Choroid plexus epithelial cell (primary cell): Measurements from ENCODE around the gene PARP16.

Source experiments
- DNase-seq: peaks from one replicate; pipeline ENCODE4 v3.0.0-alpha.2; 2010; ENCODE audit warnings: low read depth
- H3K4me3 ChIP-seq: 2 replicates; pipeline ENCODE4 v1.5.1; 2011; ENCODE audit warnings: low read depth, mild to moderate bottlenecking, control low read depth, low read length, moderate library complexity
- CTCF ChIP-seq: conservative IDR thresholded peaks from 2 replicates; pipeline ENCODE4 v1.5.1; 2011; ENCODE audit warnings: low read depth, mild to moderate bottlenecking, control low read depth, inconsistent platforms, low read length, moderate library complexity

PARP16 gene

GRCh38 chr15:65254356-65254755, 32.3 kb downstream of the PARP16 start:
- TF ChIP-seq CTCF = no peak
- no peak overlapping the region for H3K4me3 ChIP-seq

GRCh38 chr15:65249641-65250040, 37.0 kb downstream of the PARP16 start:
- no peak for TF ChIP-seq CTCF
- H3K4me3 ChIP-seq = no peak overlapping the region
- no peak for DNase-seq

More at GRCh38 chr15:65254356-65254755, 32.3 kb downstream of the PARP16 start:
- no peak for DNase-seq

- no peak for TF ChIP-seq CTCF
- no peak for DNase-seq
- no peak overlapping the region for H3K4me3 ChIP-seq
These were observed 38.0 kb downstream of the PARP16 start for GRCh38 chr15:65248511-65249255.

GRCh38 chr15:65246939-65247338, 39.7 kb downstream of the PARP16 start:
- H3K4me3 ChIP-seq = no peak overlapping the region
- no peak for DNase-seq
- TF ChIP-seq CTCF = no peak

- TF ChIP-seq CTCF = no peak
- DNase-seq = no peak
- H3K4me3 ChIP-seq = no peak overlapping the region
These were observed 40.5 kb downstream of the PARP16 start for GRCh38 chr15:65246026-65246714.

GRCh38 chr15:65245096-65245856, 41.4 kb downstream of the PARP16 start:
- no peak overlapping the region for H3K4me3 ChIP-seq
- DNase-seq = peak; percentile 61
- TF ChIP-seq CTCF = no peak
